ENCODE measurements around the gene ZW10.
"Not testable (repeated sequence)": the region's sequence is repeated elsewhere in the genome, so short reads cannot be mapped to it uniquely, and the experiment has no call there.

Gene ZW10

GRCh38 chr11:113789675-113790320 is 16.3 kb upstream of the ZW10 start:
- no peaks in the 10 kb centered on the region for H3K9me3 ChIP-seq (ENCODE audit: control insufficient read depth in 2 of 2, low read length in 2 of 2)
- no peak overlapping the region for H3K9ac ChIP-seq (ENCODE audit: low read depth in 1 of 2, low read length in 2 of 2)
- H3K36me3 ChIP-seq (ENCODE audit: control insufficient read depth in 2 of 2, insufficient read depth in 2 of 2, low read length in 2 of 2): no peaks in the 10 kb centered on the region
- no peak overlapping the region for H3K4me3 ChIP-seq (ENCODE audit: low read length in 2 of 2)
- no peaks in the 10 kb centered on the region for H3K27me3 ChIP-seq (ENCODE audit: control insufficient read depth in 2 of 2, insufficient read depth in 2 of 2, low read length in 2 of 2)
- no peaks in the 10 kb centered on the region for H3K4me1 ChIP-seq (ENCODE audit: control insufficient read depth in 2 of 2, insufficient read depth in 2 of 2, low read length in 2 of 2)
- no peak overlapping the region for H3K27ac ChIP-seq (ENCODE audit: low read depth in 2 of 2, low read length in 2 of 2)

- H3K27ac ChIP-seq (ENCODE audit: low read depth in 2 of 2, low read length in 2 of 2); H3K9me3 ChIP-seq (ENCODE audit: control insufficient read depth in 2 of 2, low read length in 2 of 2); H3K9ac ChIP-seq (ENCODE audit: low read depth in 1 of 2, low read length in 2 of 2); H3K4me1 ChIP-seq (ENCODE audit: control insufficient read depth in 2 of 2, insufficient read depth in 2 of 2, low read length in 2 of 2); H3K36me3 ChIP-seq (ENCODE audit: control insufficient read depth in 2 of 2, insufficient read depth in 2 of 2, low read length in 2 of 2); H3K27me3 ChIP-seq (ENCODE audit: control insufficient read depth in 2 of 2, insufficient read depth in 2 of 2, low read length in 2 of 2); H3K4me3 ChIP-seq (ENCODE audit: low read length in 2 of 2): not testable (repeated sequence)
Measured at GRCh38 chr11:113789016-113789415, 15.5 kb upstream of the ZW10 start.

GRCh38 chr11:113782134-113782533 is 8.6 kb upstream of the ZW10 start:
- no peaks in the 10 kb centered on the region for H3K27me3 ChIP-seq (ENCODE audit: control insufficient read depth in 2 of 2, insufficient read depth in 2 of 2, low read length in 2 of 2)
- no peaks in the 10 kb centered on the region for H3K4me1 ChIP-seq (ENCODE audit: control insufficient read depth in 2 of 2, insufficient read depth in 2 of 2, low read length in 2 of 2)
- no peak overlapping the region for H3K27ac ChIP-seq (ENCODE audit: low read depth in 2 of 2, low read length in 2 of 2)
- H3K9ac ChIP-seq (ENCODE audit: low read depth in 1 of 2, low read length in 2 of 2): no peak overlapping the region
- H3K36me3 ChIP-seq (ENCODE audit: control insufficient read depth in 2 of 2, insufficient read depth in 2 of 2, low read length in 2 of 2): no peaks in the 10 kb centered on the region
- H3K4me3 ChIP-seq (ENCODE audit: low read length in 2 of 2): no peak overlapping the region
- no peaks in the 10 kb centered on the region for H3K9me3 ChIP-seq (ENCODE audit: control insufficient read depth in 2 of 2, low read length in 2 of 2)

GRCh38 chr11:113781682-113782081 is 8.2 kb upstream of the ZW10 start:
- Histone ChIP-seq H3K27me3 (ENCODE audit: control insufficient read depth in 2 of 2, insufficient read depth in 2 of 2, low read length in 2 of 2) (no peaks in the 10 kb centered on the region), H3K27ac (ENCODE audit: low read depth in 2 of 2, low read length in 2 of 2) (no peak overlapping the region), H3K36me3 (ENCODE audit: control insufficient read depth in 2 of 2, insufficient read depth in 2 of 2, low read length in 2 of 2) (no peaks in the 10 kb centered on the region), H3K9ac (ENCODE audit: low read depth in 1 of 2, low read length in 2 of 2) (no peak overlapping the region), H3K4me1 (ENCODE audit: control insufficient read depth in 2 of 2, insufficient read depth in 2 of 2, low read length in 2 of 2) (no peaks in the 10 kb centered on the region), H3K9me3 (ENCODE audit: control insufficient read depth in 2 of 2, low read length in 2 of 2) (no peaks in the 10 kb centered on the region), H3K4me3 (ENCODE audit: low read length in 2 of 2) (no peak overlapping the region)

GRCh38 chr11:113779496-113779895 is 6.0 kb upstream of the ZW10 start, which contains the start of gene CLDN25:
CLDN25 (plus strand) TSS chr11:113779796; CDS start chr11:113779796, 0 bp downstream.
- Histone ChIP-seq H3K4me3 (ENCODE audit: low read length in 2 of 2) (no peak within 1 kb of the TSS), H3K27me3 (ENCODE audit: control insufficient read depth in 2 of 2, insufficient read depth in 2 of 2, low read length in 2 of 2) (no peaks in the 10 kb centered on the region), H3K27ac (ENCODE audit: low read depth in 2 of 2, low read length in 2 of 2) (no peak within 1 kb of the TSS), H3K9me3 (ENCODE audit: control insufficient read depth in 2 of 2, low read length in 2 of 2) (no peaks in the 10 kb centered on the region), H3K4me1 (ENCODE audit: control insufficient read depth in 2 of 2, insufficient read depth in 2 of 2, low read length in 2 of 2) (no peaks in the 10 kb centered on the region), H3K36me3 (ENCODE audit: control insufficient read depth in 2 of 2, insufficient read depth in 2 of 2, low read length in 2 of 2) (no peaks in the 10 kb centered on the region), H3K9ac (ENCODE audit: low read depth in 1 of 2, low read length in 2 of 2) (no peak within 1 kb of the TSS)

GRCh38 chr11:113778111-113778910 is 4.8 kb upstream of the ZW10 start:
- no peaks in the 10 kb centered on the region for H3K36me3 ChIP-seq (ENCODE audit: control insufficient read depth in 2 of 2, insufficient read depth in 2 of 2, low read length in 2 of 2)
- H3K4me3 ChIP-seq (ENCODE audit: low read length in 2 of 2): no peak overlapping the region
- no peaks in the 10 kb centered on the region for H3K9me3 ChIP-seq (ENCODE audit: control insufficient read depth in 2 of 2, low read length in 2 of 2)
- no peaks in the 10 kb centered on the region for H3K4me1 ChIP-seq (ENCODE audit: control insufficient read depth in 2 of 2, insufficient read depth in 2 of 2, low read length in 2 of 2)
- no peaks in the 10 kb centered on the region for H3K27me3 ChIP-seq (ENCODE audit: control insufficient read depth in 2 of 2, insufficient read depth in 2 of 2, low read length in 2 of 2)
- H3K9ac ChIP-seq (ENCODE audit: low read depth in 1 of 2, low read length in 2 of 2): no peak overlapping the region
- H3K27ac ChIP-seq (ENCODE audit: low read depth in 2 of 2, low read length in 2 of 2): no peak overlapping the region

GRCh38 chr11:113774174-113774503 is 647 bp upstream of the ZW10 start:
- Histone ChIP-seq H3K4me3 (ENCODE audit: low read length in 2 of 2) (peak overlapping the region; percentile 71 to 97), H3K36me3 (ENCODE audit: control insufficient read depth in 2 of 2, insufficient read depth in 2 of 2, low read length in 2 of 2) (no peaks in the 10 kb centered on the region), H3K4me1 (ENCODE audit: control insufficient read depth in 2 of 2, insufficient read depth in 2 of 2, low read length in 2 of 2) (peaks cover 0 to 2% of the 10 kb centered on the region in 2 donors), H3K9me3 (ENCODE audit: control insufficient read depth in 2 of 2, low read length in 2 of 2) (no peaks in the 10 kb centered on the region), H3K9ac (ENCODE audit: low read depth in 1 of 2, low read length in 2 of 2) (peak overlapping the region; percentile 78 to 96), H3K27ac (ENCODE audit: low read depth in 2 of 2, low read length in 2 of 2) (peak overlapping the region in 1 of 2 donors; percentile 75), H3K27me3 (ENCODE audit: control insufficient read depth in 2 of 2, insufficient read depth in 2 of 2, low read length in 2 of 2) (no peaks in the 10 kb centered on the region)

GRCh38 chr11:113773092-113773415 is 438 bp downstream of the ZW10 start:
- Histone ChIP-seq H3K27ac (ENCODE audit: low read depth in 2 of 2, low read length in 2 of 2) (peak overlapping the region; percentile 75 to 83), H3K9ac (ENCODE audit: low read depth in 1 of 2, low read length in 2 of 2) (peak overlapping the region; percentile 78 to 96), H3K27me3 (ENCODE audit: control insufficient read depth in 2 of 2, insufficient read depth in 2 of 2, low read length in 2 of 2) (no peaks in the 10 kb centered on the region), H3K4me1 (ENCODE audit: control insufficient read depth in 2 of 2, insufficient read depth in 2 of 2, low read length in 2 of 2) (peaks cover 0 to 2% of the 10 kb centered on the region in 2 donors), H3K36me3 (ENCODE audit: control insufficient read depth in 2 of 2, insufficient read depth in 2 of 2, low read length in 2 of 2) (peaks cover 4 to 8% of the 10 kb centered on the region in 2 donors), H3K4me3 (ENCODE audit: low read length in 2 of 2) (peak overlapping the region; percentile 71 to 97), H3K9me3 (ENCODE audit: control insufficient read depth in 2 of 2, low read length in 2 of 2) (no peaks in the 10 kb centered on the region)

- no peaks in the 10 kb centered on the region for H3K27me3 ChIP-seq (ENCODE audit: control insufficient read depth in 2 of 2, insufficient read depth in 2 of 2, low read length in 2 of 2)
- H3K9ac ChIP-seq (ENCODE audit: low read depth in 1 of 2, low read length in 2 of 2): no peak overlapping the region
- H3K4me1 ChIP-seq (ENCODE audit: control insufficient read depth in 2 of 2, insufficient read depth in 2 of 2, low read length in 2 of 2): peaks cover 0 to 2% of the 10 kb centered on the region in 2 donors
- no peak overlapping the region for H3K27ac ChIP-seq (ENCODE audit: low read depth in 2 of 2, low read length in 2 of 2)
- H3K36me3 ChIP-seq (ENCODE audit: control insufficient read depth in 2 of 2, insufficient read depth in 2 of 2, low read length in 2 of 2): peaks cover 11 to 14% of the 10 kb centered on the region in 2 donors
- no peaks in the 10 kb centered on the region for H3K9me3 ChIP-seq (ENCODE audit: control insufficient read depth in 2 of 2, low read length in 2 of 2)
- H3K4me3 ChIP-seq (ENCODE audit: low read length in 2 of 2): no peak overlapping the region
Measured at GRCh38 chr11:113771964-113772363, 1.5 kb downstream of the ZW10 start.

- Histone ChIP-seq H3K27ac (ENCODE audit: low read depth in 2 of 2, low read length in 2 of 2) (no peak overlapping the region), H3K4me1 (ENCODE audit: control insufficient read depth in 2 of 2, insufficient read depth in 2 of 2, low read length in 2 of 2) (no peaks in the 10 kb centered on the region), H3K36me3 (ENCODE audit: control insufficient read depth in 2 of 2, insufficient read depth in 2 of 2, low read length in 2 of 2) (peaks cover 21 to 33% of the 10 kb centered on the region in 2 donors), H3K4me3 (ENCODE audit: low read length in 2 of 2) (no peak overlapping the region), H3K27me3 (ENCODE audit: control insufficient read depth in 2 of 2, insufficient read depth in 2 of 2, low read length in 2 of 2) (no peaks in the 10 kb centered on the region), H3K9ac (ENCODE audit: low read depth in 1 of 2, low read length in 2 of 2) (no peak overlapping the region), H3K9me3 (ENCODE audit: control insufficient read depth in 2 of 2, low read length in 2 of 2) (no peaks in the 10 kb centered on the region)
Measured at GRCh38 chr11:113764527-113765219, 8.8 kb downstream of the ZW10 start.

Measured in mucosa of rectum (tissue), 2 donors.